Fibroblast of villous mesenchyme (primary cell): ENCODE data around the gene PTPRN2. TPM values are rescaled to one million over a fixed set of nuclear protein-coding genes. Genes with fewer than 3 reads are reported as not detected.

Source experiments
- DNase-seq: peaks from one replicate; pipeline ENCODE4 v3.0.0-alpha.2; 2010; ENCODE audit warnings: low read depth
- H3K4me3 ChIP-seq: 2 replicates; pipeline ENCODE4 v1.5.1; 2011; ENCODE audit warnings: low read depth, mild to moderate bottlenecking, low read length
- total RNA-seq: library from RNA; depleted of rRNA; stranded (reverse); fragments of >200 nt; gene quantifications from 2 replicates; pipeline ENCODE4 v1.2.3, GENCODE V29; 2012
- TF ChIP-seq, protein P1 (sequence below): IDR thresholded peaks from 2 replicates; pipeline ENCODE4 v1.5.1; 2012; ENCODE audit warnings: low read depth, mild to moderate bottlenecking, low read length; ENCODE audit not compliant: insufficient read depth

The PTPRN2 gene
- total RNA-seq, 1 donor, result not detected

DNA sequence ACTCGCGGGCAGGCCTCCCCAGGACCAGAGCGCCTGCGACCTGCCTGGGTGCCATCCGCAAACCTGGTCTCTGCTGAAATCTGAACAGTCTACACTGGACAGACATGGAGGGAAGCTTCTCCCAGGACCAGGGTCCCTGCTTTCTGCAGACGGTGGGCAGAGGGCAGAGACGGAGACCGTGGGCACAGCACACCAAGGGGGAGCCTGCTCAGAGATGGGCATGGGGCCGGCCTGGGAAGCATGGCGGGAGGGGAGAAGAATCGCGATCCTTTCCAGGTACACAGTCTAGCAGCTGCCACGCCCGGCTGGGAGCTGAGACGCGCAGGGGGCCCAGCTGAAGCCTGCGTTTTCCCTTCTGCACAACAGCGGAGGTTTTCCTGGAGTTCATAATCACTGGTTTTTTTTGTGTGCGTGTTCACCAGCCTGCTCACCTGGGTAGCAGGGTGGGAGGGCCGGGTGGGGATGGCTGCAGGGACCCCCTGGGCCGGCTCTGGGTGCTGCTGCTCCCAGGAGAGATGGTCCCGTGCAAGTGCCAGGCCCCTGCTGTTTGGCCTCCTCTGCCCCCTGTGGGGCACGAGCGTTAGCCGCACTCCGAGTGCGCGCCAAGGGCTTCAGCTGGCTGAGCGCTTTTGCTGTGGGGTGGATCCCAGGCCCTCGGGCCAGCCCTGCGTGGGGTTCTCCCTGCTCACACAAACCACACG is 802.0 kb downstream of the PTPRN2 start:
- TF ChIP-seq, protein P1, sequence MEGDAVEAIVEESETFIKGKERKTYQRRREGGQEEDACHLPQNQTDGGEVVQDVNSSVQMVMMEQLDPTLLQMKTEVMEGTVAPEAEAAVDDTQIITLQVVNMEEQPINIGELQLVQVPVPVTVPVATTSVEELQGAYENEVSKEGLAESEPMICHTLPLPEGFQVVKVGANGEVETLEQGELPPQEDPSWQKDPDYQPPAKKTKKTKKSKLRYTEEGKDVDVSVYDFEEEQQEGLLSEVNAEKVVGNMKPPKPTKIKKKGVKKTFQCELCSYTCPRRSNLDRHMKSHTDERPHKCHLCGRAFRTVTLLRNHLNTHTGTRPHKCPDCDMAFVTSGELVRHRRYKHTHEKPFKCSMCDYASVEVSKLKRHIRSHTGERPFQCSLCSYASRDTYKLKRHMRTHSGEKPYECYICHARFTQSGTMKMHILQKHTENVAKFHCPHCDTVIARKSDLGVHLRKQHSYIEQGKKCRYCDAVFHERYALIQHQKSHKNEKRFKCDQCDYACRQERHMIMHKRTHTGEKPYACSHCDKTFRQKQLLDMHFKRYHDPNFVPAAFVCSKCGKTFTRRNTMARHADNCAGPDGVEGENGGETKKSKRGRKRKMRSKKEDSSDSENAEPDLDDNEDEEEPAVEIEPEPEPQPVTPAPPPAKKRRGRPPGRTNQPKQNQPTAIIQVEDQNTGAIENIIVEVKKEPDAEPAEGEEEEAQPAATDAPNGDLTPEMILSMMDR, result no peak
- DNase-seq, result no peak

DNA sequence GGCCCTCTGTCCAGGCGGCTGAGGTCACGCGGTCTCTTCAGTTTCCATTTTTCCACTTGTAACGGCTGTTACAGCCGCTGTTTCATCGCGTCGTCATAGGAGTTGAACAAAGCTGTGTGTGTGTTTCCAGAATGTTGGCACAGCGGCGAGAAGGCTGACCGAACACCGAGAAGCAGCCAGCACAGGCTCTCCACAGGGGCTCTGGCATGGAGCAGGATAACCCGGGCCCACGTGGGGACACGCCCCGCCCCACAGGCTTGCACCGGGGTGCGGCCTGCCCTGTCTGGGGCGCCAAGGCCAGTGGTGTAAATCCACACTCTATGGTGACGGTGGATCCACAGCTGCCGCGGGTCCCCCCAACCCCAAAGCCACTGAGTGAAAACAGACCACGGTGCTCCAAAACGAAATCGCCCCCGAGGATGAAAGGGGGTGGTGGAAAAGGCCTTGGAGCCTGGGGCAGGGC is 802.6 kb downstream of the PTPRN2 start:
- no peak for DNase-seq
- TF ChIP-seq, protein P1, result no peak
- H3K4me3 ChIP-seq, result no peak overlapping the region

More for the DNA sequence above, 802.0 kb downstream of the PTPRN2 start:
- H3K4me3 ChIP-seq, result no peak overlapping the region

DNA sequence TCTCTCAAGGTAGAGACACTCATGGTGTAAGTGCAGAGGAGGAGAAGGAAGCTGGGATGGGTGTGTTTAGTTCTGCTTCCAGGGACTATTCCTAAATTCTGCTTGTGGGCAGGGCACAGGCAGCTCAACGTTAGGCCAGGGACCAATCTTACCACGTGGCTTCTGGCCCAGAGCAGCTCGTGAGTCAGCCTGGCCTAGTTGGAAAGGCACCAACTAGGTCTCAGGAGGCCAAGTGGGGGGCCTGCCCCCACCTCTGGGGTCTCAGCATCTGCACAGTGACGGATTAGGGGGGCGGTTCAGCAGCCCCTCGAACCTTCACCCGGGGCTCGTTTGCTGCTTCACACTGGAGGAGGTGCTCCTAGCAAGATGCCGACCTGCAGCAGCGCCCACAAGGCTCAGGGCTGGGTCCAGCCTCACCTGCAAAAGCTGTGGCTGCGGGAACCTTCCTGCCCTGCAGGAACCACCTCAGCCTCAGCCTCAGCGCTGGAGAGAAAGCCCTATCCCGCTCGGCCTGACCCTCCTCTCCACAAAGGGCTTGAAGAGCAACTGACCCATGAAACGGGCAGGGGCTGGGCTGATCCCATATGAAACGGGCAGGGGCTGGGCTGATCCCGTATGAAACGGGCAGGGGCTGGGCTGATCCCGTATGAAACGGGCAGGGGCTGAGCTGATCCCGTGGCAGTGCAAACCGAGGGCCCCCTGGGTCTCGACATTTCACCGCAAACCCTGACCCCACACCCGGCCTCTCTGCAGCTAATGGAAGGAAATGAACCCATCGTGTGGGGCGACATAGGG is 803.4 kb downstream of the PTPRN2 start:
- no peak for DNase-seq
- TF ChIP-seq, protein P1, result no peak
- no peak overlapping the region for H3K4me3 ChIP-seq

DNA sequence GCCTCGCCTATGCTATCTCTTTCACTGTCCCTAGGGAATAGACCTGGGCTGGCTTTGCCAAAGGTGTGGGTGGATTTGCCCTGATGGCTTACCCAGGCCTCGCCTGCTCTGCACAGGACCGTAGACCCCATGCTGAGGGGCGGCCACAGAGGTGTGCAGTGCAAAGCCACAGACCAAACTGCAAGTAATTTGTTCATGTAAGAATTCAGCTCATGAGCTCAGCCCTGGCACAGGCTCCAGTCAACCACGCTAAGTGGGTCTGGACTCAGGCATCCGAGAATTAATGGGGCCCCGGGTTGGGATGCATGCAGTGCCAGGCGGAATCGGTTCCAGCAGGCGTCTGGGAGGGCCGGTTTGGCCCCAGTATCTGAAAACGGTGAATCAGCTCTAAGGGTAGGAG is 805.6 kb downstream of the PTPRN2 start:
- H3K4me3 ChIP-seq, result no peak overlapping the region
- TF ChIP-seq, protein P1, result no peak
- DNase-seq, result no peak

DNA sequence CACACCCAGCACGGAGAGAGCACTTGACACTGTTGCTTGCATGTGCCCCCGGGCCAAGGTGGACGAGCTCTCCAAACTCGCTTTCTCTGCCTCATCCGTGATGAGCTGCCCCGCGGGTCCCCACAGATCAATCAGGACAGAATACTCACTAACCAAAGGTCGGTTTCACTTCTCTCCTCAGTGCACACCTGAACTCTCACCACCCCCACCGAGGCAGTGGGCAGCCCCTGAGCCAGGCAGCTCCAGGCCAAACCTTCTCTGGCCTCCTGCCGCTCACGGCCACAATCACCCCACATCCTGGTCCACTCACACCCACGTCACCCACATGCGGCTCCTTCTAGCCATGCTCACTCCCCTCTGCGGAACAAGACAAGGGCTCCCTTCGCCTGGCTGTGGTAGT is 806.9 kb downstream of the PTPRN2 start:
- TF ChIP-seq, protein P1, result no peak
- H3K4me3 ChIP-seq, result no peak overlapping the region
- DNase-seq, result no peak

DNA sequence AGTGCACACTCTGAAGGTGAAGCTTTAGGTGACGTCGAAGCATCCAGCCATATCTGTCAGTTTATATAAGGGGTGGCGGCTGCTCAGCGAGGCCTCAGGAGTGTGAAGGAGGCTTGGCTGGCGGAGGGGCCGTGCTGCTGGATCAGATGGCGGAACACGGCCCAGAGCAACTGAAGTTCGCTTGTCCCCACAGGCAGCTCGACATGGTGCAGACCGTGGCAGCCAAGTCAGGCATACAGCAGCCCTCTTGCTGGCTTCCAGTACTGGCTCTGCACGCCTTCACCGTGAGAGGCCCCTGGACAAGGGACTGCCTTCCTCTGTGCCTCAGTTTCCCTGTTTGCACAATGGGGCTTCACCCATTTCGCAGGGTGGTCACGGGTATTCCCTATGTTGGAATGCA is 807.3 kb downstream of the PTPRN2 start:
- TF ChIP-seq, protein P1, result no peak
- H3K4me3 ChIP-seq, result no peak overlapping the region
- no peak for DNase-seq
